ENCODE results near the gene ATOSA. TPM values are rescaled to one million over a fixed set of nuclear protein-coding genes. Genes with fewer than 3 reads are reported as not detected.

Gene ATOSA
- total and polyA plus RNA-seq, 2 of the 8 experiments (the other 6 are each of a cell fraction or from before 2014, with no cell fraction given): 4.6 to 7.9 TPM

- Histone ChIP-seq H2BK15ac (ENCODE audit: low read length) (no peak overlapping the region), H3K36me3 (ENCODE audit: control insufficient read depth in 2 of 4, insufficient read depth in 4 of 4, low read length in 3 of 4) (no peaks in the 10 kb centered on the region), H2BK12ac (ENCODE audit: low read depth, low read length) (no peak overlapping the region), H3K18ac (ENCODE audit: extremely low read depth, low read length) (no peak overlapping the region), H2BK5ac (ENCODE audit: low read depth, low read length) (no peak overlapping the region), H3K4me2 (ENCODE audit: insufficient read depth in 1 of 2, low read depth in 2 of 2, low read length in 2 of 2) (no peak overlapping the region), H3K23ac (ENCODE audit: insufficient read length) (no peak overlapping the region), H2AFZ (ENCODE audit: low read length) (no peak overlapping the region), H3K4me1 (replicated peaks in 1 of 4; ENCODE audit: control insufficient read depth in 3 of 4, insufficient read depth in 4 of 4, low read length in 3 of 4) (peaks cover 0 to 9% (median under 1%) of the 10 kb centered on the region in 4 experiments; a peak in 4 of 7 replicates), H3K27ac (ENCODE audit: low read depth, low read length) (no peak overlapping the region), H3K27me3 (replicated peaks in 1 of 4; ENCODE audit: control insufficient read depth in 3 of 4, extremely low read depth in 1 of 4, insufficient read depth in 3 of 4, low read length in 3 of 4) (no peaks in the 10 kb centered on the region), H3K9ac (replicated peaks in 1 of 4; ENCODE audit: extremely low read depth in 1 of 4, low read depth in 3 of 4, low read length in 3 of 4) (no peak overlapping the region), H4K91ac (replicated peaks; ENCODE audit: insufficient read length, low read length) (no peak overlapping the region), H3K79me1 (ENCODE audit: low read depth, low read length) (no peaks in the 10 kb centered on the region), H3K79me2 (ENCODE audit: control insufficient read depth in 1 of 2, insufficient read depth in 2 of 2, low read length in 2 of 2) (no peaks in the 10 kb centered on the region), H4K20me1 (replicated peaks in 1 of 2; ENCODE audit: control insufficient read depth in 1 of 2, insufficient read depth in 2 of 2, low read length in 2 of 2) (no peaks in the 10 kb centered on the region), H3K9me3 (ENCODE audit: insufficient read depth in 2 of 2, low read depth in 1 of 2, low read length in 1 of 2) (no peaks in the 10 kb centered on the region), H3K14ac (ENCODE audit: insufficient read length) (no peak overlapping the region), H4K8ac (ENCODE audit: extremely low read depth, insufficient read depth, low read length) (no peak overlapping the region), H2AK5ac (ENCODE audit: low read depth, low read length) (no peak overlapping the region), H3K4ac (replicated peaks; ENCODE audit: insufficient read length, low read depth, low read length) (no peak overlapping the region), H3K23me2 (ENCODE audit: low read depth, low read length) (no peaks in the 10 kb centered on the region), H3K56ac (replicated peaks; ENCODE audit: insufficient read length, low read depth, low read length) (no peak overlapping the region), H4K5ac (ENCODE audit: insufficient read length, low read depth, low read length) (no peak overlapping the region), H3K4me3 (ENCODE audit: extremely low read depth in 1 of 4, insufficient read depth in 2 of 4, low read depth in 3 of 4, low read length in 4 of 4) (no peak overlapping the region), H2BK120ac (replicated peaks; ENCODE audit: low read depth, low read length) (no peak overlapping the region), H2BK20ac (ENCODE audit: low read length) (no peak overlapping the region)
- WGBS, 2 experiments (ENCODE audit: extremely low coverage in 1 of 2, insufficient coverage in 1 of 2, insufficient read length in 1 of 2, insufficient replicate concordance in 2 of 2, low coverage in 1 of 2, low lambda C conversion rate in 2 of 2, missing lambda C conversion rate in 1 of 2): 85% methylated on average over 2 of the region's 2 CpGs; no CpG with 5 or more reads in 1 of the 2 experiments
- POLR2A ChIA-PET (ENCODE audit: partially characterized antibody): interaction anchor here (0.7 to 1.3 kb wide), 2 partner anchors 107 to 131 kb away, joined by 3 to 4 read pairs; no protein-coding TSS in a partner anchor
- DNase-seq (ENCODE audit: low read depth in 1 of 2, low spot score in 2 of 2) (no peak), FAIRE-seq (no peak)
- CTCF ChIA-PET (ENCODE audit: partially characterized antibody): interaction anchor here (1.0 to 1.4 kb wide), 4 partner anchors 15 to 417 kb away, joined by 3 to 5 read pairs (median 4); no protein-coding TSS in a partner anchor
- no peak for TF ChIP-seq RBBP5 (IDR thresholded peaks at IDR 0.05; ENCODE audit: borderline replicate concordance, low read depth, low read length)
- no peak for TF ChIP-seq TEAD4 (IDR thresholded peaks at IDR 0.05; ENCODE audit: low read depth, low read length)
- TF ChIP-seq SAP30 (IDR thresholded peaks at IDR 0.05; ENCODE audit: insufficient read depth, insufficient replicate concordance, low read length): no peak
- TF ChIP-seq SP4 (IDR thresholded peaks at IDR 0.05; ENCODE audit: low read length): no peak
- TF ChIP-seq TAF1 (IDR thresholded peaks at IDR 0.05; ENCODE audit: low read depth, low read length): no peak
- no peak for TF ChIP-seq KDM4A (IDR thresholded peaks at IDR 0.05; ENCODE audit: low read depth, low read length, severe bottlenecking)
- TF ChIP-seq ASH2L (IDR thresholded peaks at IDR 0.05; ENCODE audit: low read length): no peak
- no peak for TF ChIP-seq POU5F1 (IDR thresholded peaks at IDR 0.05; ENCODE audit: low read depth, low read length)
- no peak for TF ChIP-seq SIN3A (conservative IDR thresholded peaks at IDR 0.05 in 1 of 2, IDR thresholded peaks at IDR 0.05 in 1 of 2; ENCODE audit: low read depth in 1 of 2, low read length in 2 of 2)
- no peak for TF ChIP-seq SRF (IDR thresholded peaks at IDR 0.05; ENCODE audit: low read depth, low read length)
Measured at GRCh38 chr15:52673312-52673711, 5.9 kb downstream of the ATOSA start.

Data from H1 (cell line).